NCI-H526 (cell line): ENCODE data around the gene SERPINE2.

ENCODE experiments used
- DNase-seq, 2 experiments: peaks; one replicate each; lab custom pipeline; 2025; lab: John Stamatoyannopoulos, UW

Gene SERPINE2, protein sequence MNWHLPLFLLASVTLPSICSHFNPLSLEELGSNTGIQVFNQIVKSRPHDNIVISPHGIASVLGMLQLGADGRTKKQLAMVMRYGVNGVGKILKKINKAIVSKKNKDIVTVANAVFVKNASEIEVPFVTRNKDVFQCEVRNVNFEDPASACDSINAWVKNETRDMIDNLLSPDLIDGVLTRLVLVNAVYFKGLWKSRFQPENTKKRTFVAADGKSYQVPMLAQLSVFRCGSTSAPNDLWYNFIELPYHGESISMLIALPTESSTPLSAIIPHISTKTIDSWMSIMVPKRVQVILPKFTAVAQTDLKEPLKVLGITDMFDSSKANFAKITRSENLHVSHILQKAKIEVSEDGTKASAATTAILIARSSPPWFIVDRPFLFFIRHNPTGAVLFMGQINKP

DNA sequence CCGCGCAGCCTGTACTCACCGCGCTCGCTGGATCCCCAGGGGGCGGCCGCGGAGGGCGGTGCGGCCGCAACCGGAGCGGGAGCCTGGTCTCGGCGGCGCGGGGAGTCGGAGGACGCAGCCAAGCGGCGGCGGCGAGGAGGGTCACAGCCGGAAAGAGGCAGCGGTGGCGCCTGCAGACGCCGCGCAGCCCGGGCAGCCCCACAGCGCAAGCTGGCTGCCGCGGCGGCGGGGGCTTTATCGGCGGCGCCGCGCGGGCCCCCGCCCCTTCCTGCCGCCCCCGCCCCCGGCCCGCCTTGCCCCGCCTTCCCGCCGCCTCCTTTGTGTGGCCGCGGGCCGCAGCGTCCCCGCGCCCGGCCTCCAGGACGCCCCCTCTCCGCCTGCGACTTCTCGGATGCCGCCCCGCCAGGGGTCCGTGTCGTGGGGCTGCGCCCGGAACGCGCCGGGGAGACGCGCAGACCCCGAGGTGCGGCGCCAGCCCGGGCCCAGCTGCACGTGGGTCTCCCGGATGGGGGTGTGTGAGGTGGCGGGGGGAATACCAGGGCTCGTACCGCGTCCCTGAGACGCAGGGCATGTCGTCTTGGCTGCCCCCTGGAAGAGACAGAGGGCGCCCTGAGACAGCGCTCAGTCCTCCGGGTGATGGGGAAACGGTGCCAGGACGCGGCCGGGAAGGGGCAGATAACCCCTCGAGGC is at the start of gene SERPINE2:
Gene SERPINE2 (minus strand): TSS at position 207 of the 690 bp plus-strand sequence. CDS start 37,386 bp downstream, outside the sequence.
- peak in 1 of 2 experiments; percentile 65 for DNase-seq

DNA sequence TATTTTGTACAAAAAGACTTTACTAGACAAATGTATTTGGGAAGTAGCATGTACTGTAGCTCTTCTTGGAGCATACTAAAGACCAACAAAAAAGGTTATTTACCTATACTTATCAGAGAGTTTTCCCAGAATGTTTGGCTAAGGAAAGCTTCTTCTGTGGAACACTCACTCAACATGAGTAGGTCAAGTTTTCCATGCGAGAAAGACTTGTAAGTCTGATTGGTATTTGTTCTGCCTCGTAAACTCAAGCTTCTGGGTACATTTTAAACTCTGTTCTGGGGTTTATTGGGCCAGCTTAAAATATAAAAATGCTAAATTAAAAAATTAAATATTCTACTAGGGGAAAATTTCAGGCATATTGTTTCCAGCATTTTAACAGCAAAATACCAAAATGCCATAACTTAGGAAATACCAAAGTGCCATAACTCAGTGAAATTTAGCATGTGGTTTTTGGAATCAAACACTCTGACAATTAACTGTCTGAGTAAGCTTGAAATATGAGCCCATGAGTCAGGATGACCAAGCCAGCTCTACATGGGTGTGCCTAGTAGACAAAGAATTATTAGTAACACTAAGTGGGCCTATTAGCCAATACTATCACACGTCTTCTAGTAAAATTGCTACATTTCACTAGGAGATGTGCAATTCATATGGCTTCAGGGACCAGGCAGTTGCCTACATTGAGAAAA is 47.3 kb upstream of the SERPINE2 start:
- no peak for DNase-seq

DNA sequence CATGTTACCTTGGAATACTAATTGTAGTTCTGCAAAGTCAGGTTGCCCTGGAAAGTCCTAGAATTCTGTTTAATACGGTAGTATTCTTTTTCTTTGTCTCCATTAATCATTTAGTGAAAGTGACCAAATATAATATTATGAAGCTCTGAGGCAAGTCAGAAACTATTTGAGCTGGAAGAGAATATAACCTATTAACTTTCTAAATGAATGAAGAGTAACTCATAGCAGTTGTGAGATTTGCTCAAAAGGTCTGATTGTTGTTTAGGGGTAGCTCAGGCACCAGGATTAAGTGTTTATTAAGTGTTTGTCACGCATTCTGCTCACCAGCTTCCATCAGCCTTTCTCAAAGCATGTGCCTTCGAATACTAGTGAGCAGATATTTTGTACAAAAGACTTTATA is 46.7 kb upstream of the SERPINE2 start:
- no peak for DNase-seq

DNA sequence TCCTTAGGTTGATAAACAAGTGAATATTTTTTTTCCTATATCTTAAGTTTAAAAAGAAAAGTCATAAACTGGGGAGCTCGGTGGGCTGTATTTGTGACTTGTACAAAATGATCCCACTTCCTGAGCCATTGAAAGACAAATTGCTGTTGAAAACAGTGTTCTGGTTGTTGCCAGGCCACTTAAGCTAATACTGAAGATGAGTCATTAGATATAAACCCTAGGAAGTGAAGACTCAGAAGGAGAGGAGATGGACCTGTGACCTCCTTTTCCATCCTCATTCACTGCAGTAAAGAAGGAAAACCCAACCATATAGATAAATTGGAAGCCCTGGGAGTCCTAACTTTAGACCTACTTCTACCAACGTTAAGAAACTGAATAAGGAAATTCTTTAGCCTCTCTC is 46.2 kb upstream of the SERPINE2 start:
- no peak for DNase-seq

DNA sequence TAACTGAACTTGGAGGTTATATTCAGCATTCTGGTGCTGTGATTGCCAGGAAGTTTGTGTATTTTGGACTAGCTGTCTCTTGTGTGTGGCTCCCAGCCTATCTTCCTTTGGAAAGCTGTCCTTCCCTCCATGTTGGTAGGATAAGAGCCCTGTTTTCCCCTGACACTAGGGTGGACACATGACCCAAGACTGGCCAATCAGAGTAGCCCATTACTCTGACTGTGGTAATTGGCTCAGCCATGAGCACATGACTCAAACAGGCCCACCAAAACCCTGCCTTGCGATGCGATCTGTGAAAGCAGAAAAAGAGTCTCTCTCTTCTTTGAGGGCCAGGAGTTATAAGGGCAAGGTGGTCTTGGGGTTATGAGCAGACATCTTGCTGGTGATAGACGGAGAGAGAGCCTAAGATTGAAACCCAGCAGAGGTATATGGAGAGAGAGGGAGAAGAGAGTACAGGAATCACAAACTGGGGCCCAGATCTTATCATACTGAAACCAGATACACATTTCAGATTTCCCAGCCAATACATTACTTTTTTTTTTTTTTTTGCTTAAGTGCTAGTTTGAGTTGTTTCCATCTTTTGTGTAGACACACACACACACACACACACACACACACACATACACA is 45.3 kb upstream of the SERPINE2 start:
- DNase-seq, result no peak

DNA sequence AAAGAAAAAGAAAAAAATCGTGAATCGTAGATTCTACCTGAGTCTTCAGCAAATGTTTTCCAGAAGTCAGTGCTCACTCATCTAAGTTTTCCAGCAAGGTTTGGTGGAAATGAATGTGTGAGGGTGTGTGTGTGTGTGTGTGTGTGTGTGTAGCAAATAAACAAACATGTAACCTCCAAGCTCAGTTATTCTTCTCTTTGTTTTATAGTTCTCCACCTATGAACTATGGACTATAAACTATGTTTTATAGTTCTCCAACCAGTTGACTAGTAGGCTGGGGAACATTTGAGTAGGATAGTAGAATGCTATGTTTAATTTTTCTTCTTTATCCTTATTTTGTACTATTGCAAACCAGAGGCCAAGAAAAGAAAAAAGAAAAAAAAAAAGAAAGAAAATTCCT is 44.6 kb upstream of the SERPINE2 start:
- no peak for DNase-seq

DNA sequence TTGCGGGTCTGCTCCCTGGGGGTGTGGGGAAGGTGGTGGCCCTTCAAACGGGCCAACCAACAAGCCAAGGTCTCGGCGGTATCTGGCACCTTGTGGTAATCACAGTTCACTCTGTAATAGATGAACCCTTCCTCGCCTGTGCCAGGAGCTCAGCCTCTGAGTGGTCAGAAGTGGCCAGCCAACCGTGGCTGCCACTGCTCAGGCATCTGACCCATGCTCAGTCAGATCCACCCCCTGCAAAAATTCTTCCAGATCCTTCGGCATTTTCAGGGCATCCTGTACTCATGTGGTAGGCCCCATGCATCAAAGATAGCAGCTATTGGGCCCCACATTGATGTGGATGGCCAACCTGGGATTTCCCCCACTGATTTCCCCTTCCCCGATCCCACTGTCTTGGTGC is 39.6 kb upstream of the SERPINE2 start:
- DNase-seq, result no peak

DNA sequence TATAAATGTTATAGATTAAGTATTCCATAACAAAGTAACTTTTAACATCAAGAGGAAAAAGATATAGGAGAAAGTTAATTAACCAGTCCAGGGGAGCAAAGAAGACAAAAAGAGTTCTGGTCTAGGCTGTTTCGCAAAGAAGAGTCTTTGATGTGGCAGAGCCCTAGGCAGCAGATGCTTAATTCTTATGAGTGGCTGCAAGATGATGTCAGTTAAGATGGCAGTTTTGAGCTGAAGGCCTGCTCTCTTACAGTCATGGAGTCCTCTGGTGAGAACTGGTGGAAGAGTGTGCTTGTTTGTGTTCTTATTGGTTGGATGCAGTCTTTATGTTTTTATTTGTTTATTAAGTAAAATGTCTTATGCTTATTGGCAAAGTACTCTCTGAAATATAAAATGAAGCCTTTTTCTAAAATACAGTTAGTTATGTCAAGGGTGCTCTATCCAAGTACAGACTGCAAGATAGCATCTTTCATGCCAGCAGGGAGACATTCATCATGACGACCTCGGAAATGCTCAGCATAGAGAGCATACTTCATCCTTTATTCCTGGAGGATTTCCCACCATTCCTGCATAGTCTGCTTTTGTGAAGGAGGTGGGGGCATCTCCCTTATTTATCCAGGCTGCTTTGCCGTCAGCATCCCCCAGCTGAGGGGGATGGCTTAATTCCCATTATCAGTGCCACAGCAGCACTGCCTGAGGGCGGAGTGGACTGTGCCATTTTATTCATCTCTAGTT is 38.9 kb upstream of the SERPINE2 start:
- DNase-seq, result no peak

DNA sequence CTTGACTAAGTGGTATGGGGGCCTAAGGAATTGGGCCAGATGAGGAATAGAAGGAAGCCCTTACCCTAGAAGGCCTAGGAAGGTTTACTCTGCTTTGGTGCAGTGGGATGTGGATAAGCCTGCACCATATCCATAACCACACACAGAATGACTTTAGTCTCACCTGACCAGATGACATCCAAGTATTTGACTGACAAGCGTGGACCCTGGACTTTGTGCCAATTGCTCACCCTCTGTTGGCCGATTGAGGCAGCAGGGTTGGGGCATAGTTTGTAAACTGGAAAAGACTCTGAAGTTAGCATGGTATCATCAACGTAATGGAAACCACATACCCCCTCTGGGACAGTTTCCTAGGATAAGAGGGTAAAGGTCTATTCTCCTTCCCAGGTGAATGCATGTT is 36.5 kb upstream of the SERPINE2 start:
- no peak for DNase-seq

DNA sequence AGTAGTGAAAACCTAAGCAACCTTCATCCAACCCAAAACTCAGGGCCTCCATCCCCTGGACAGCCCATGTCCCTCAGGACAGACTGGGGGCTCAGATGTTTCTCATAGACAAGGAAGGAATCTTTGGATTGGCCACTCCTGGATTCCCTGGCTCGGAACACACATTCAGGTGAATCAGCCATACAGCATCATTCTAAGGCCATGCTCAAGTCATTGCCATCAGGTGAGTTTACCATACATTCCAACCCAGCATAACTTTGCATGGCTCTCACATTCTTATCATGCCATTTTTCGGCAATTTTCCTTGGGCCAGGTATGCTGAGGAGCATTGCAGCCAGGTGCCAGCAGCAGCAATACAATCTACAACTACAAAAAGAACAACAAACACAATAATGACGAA is 34.6 kb upstream of the SERPINE2 start:
- DNase-seq, result no peak

DNA sequence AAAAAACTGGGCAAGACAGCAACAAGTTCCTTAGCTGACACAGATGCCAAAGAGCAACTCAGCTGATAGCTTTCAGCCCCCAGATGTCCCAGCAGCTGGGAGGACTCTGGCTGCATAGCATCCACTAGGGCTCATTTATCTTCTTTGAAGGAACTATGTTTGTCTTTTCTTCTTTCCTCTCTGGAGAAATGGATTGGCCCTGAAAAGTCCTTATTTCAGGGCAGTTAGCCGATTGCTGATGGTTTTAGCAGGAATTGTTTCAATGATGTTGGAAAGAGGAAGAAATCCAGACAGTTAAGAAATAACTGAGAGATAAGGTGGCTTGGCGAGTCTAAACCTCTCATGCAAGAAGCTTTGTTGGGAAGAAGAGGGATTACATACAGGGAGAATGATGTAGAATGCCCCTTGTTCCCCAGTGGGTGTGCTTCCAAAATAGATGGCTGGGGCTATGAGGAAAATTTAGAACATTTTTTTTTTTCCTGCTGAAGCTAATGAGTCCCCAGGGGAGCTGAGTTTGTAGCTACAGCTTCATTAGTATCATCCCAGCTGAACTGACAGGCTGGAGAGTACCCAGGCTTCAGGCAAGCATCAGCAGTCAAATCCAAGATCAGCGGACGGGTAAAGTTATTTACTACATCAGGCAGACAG is 33.6 kb upstream of the SERPINE2 start:
- DNase-seq, result no peak

DNA sequence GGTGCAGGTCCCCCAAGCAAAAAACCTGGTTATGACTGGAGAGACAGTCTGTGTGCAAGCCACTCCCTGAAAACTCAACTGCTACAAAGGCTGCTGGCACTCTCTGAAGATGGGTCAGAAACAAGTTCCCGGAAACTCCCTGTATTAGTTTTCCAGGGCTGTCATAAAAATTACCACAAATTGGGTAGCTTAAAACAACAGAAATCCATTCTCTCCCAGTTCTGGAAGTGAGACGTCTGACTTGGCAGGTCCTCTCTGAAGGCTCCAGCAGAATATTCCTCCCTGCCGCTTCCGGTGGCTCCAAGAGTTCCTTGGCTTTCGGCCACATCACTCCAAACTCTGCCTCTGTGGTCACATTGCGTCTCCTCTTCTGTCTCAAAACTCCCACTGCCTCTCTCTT is 30.1 kb upstream of the SERPINE2 start:
- DNase-seq, result no peak

DNA sequence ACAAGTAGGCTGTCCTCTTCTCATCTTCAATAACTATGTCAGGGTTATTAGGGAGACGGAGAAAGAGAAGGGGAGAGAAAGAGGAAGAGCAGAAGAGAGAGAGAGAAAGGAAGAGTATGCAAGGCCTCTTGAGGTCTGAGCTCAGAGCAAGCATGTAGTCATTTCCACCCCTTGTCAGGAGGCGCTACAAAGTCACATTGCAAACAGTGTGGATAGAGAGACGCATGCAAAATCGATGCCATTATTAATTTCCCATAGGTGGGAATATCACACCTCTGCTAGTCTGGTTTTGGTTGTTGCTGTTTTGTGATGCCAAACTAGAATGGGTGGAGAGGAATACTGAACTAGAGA is 24.2 kb upstream of the SERPINE2 start:
- DNase-seq, result no peak

DNA sequence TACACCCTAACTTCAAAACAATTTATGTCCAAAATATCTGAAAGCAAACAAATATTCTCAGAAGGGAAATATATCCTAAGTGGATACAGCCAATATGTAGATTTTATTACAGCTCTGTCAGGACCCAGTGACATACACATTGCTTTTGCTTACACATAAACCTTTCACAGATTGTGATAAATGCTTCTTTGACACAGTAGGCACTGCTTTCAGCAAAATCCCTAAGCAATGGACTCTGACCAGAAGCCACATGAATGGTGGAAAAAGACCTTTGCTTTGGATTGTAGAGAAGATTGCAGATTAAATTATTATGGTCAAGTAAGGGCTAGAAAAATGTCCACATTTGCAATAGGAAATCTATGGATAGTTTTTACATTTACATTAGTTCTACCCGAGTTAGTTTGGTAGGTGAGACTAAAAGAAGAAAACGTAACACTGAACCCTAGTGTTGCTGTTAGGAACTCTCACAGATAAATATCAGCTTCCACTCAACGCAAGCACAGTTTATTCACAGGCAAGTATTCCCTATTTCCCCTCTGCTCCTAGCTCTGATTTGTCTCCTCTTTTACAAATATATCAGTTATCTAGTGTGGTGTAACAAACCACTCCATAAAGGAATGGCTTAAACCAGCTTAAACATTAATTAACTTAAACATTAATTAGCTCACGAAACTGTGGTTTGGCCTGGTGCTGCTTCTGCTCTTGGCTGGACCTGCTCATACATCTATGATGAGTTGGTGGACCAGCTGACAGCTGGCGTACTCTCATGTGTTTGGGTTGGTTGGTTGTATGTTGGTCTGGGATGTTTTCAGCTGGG is 23.6 kb upstream of the SERPINE2 start:
- DNase-seq, result no peak

DNA sequence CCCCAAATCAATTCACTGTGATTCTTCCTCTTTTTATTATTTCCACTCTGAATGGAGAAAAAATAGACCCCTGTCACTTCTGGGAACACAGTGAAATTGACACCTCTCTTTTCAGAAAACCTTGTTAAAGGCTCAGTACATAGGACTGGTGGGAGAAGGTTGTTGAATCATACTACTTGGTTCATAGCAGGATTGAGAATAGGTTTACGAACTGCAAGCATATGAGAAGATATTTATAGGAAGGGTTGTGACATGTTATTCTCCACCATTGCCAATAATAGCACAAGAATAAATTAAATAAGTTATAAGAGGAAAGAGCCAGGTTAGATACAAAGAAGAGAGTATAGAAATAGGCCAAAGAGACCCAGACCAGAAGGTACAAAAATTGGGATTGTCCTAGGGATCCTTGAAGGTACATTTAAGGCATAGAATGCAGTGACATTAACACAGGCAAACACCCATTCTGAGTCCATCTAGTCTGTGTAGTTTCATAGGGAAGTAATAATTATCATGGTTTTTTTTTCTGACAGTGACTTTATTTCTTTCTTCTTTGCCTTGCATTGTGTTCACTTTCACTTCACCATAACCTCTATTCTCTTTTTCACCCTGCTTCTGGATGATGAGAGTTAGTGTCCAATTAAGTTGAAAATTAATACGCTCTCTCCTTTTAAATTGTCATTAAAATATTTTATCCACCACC is 21.8 kb upstream of the SERPINE2 start:
- no peak for DNase-seq

DNA sequence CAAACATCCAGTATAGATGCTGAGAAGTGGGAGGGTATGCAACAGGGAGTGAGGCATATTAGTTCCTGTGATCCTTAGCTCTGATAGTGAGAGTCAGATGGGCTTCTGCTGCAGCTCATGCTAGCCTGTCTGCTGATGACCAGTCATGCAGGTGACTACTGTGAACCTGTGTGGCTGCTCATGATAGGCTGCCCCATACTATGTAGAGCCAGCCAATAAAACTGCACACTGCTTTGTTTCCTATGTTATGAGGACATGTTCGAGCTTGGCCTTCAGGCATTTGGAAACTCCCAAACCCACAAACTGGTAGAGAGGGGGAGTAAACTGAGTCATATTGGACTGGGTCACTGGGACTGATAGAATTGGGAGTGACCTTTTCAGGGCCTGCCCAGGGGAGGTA is 20.1 kb upstream of the SERPINE2 start:
- DNase-seq, result no peak

DNA sequence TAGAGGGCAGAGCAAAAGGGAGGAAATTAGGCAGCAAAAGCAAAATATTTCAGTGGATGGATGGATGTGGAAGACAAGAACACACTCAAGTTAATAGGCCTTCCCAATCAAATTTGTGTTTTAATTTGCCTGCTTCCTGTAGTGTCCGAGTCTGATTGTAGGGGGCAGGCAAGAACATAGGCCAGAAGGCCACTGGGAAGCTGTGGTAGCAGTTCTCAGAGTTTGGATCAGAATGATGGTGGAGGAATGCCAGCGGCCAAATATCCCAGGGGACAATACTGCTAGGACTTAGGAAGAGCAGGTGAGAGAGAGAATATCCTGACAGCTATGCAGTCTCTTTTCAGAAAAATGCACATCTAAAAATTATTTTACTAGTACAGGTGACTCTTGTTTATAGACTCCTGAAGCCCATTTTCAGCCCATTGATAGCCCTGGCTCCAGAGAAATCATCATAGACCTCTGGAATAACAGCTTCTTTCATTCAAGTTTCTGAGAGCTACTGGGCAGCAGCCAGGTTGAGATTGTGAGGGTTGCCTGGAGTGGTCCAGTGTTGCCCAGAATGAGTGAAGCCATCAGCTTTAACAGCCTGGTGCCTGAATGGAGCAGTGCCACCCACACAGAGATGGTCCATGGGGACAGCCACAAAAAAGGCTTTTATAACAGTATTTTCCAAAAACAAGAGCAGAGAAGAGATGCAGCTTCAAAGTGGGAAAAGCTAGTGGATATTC is 19.1 kb upstream of the SERPINE2 start:
- no peak for DNase-seq

DNA sequence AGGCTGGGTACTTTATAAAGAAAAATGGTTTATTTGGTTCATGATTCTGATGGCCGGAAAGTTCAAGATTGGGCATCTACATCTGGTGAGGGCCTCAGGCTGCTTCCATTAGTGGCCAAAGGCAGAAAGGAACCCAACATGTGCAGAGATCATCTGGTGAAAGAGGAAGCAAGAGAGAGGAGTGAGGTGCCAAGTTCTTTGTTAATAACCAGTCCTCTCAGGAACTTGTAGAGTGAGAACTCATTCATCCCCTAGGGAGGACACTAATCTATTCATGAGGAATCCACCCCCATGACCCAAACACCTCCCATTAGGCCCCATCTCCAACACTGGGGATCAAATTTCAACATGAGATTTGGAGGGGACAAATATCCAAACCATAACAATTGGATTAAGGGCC is 17.8 kb upstream of the SERPINE2 start:
- DNase-seq, result no peak

DNA sequence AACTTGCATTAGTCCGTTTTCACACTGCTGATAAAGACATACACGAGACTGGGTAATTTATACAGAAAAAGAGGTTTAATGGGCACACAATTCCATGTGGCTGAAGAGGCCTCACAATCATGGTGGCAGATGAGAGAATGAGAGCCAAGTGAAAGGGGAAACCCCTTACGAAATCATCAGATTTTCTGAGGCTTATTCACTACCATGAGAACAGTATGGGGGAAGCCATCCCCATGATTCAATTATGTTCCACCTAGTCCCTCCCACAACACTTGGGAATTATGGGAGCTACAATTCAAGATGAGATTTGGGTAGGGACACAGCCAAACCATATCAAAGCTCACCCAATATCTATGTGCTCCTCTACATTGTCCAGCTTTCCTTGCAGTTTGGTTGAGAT is 16.0 kb upstream of the SERPINE2 start:
- DNase-seq, result no peak
